ENCODE results near the gene INPP5J. TPM values are rescaled to one million over a fixed set of nuclear protein-coding genes. Genes with fewer than 3 reads are reported as not detected.

Gene INPP5J
- total and polyA plus RNA-seq, 2 of the 13 experiments (the other 11 are each of a cell fraction or from before 2014, with no cell fraction given), result 0.24 to 1.1 TPM

- TF ChIP-seq HNF1B (CRISPR knock-in tag; IDR thresholded peaks at IDR 0.05) (peak; percentile 88), NFKB2 (CRISPR knock-in tag; IDR thresholded peaks at IDR 0.05; ENCODE audit: borderline replicate concordance) (no peak), ZNF572 (CRISPR knock-in tag; IDR thresholded peaks at IDR 0.05) (no peak), KDM4B (CRISPR knock-in tag; IDR thresholded peaks at IDR 0.05) (no peak), RFXANK (CRISPR knock-in tag; IDR thresholded peaks at IDR 0.05) (no peak), TBX2 (CRISPR knock-in tag; IDR thresholded peaks at IDR 0.05; ENCODE audit: borderline replicate concordance) (peak; percentile 60; the same call in 1 of the 2 replicates), KDM6A (CRISPR knock-in tag; IDR thresholded peaks at IDR 0.05; ENCODE audit: low read depth) (no peak), ZNF781 (CRISPR knock-in tag; IDR thresholded peaks at IDR 0.05; ENCODE audit: borderline replicate concordance, not compliant biosample characterization) (no peak), SMYD3 (CRISPR knock-in tag; IDR thresholded peaks at IDR 0.05) (no peak), SETDB1 (CRISPR knock-in tag; IDR thresholded peaks at IDR 0.05; ENCODE audit: borderline replicate concordance) (no peak), ZNF543 (CRISPR knock-in tag; IDR thresholded peaks at IDR 0.05) (no peak)
- TF ChIP-seq, protein P1, sequence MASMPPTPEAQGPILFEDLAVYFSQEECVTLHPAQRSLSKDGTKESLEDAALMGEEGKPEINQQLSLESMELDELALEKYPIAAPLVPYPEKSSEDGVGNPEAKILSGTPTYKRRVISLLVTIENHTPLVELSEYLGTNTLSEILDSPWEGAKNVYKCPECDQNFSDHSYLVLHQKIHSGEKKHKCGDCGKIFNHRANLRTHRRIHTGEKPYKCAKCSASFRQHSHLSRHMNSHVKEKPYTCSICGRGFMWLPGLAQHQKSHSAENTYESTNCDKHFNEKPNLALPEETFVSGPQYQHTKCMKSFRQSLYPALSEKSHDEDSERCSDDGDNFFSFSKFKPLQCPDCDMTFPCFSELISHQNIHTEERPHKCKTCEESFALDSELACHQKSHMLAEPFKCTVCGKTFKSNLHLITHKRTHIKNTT (CRISPR knock-in tag; IDR thresholded peaks at IDR 0.05), result no peak
- TF ChIP-seq, protein P2, sequence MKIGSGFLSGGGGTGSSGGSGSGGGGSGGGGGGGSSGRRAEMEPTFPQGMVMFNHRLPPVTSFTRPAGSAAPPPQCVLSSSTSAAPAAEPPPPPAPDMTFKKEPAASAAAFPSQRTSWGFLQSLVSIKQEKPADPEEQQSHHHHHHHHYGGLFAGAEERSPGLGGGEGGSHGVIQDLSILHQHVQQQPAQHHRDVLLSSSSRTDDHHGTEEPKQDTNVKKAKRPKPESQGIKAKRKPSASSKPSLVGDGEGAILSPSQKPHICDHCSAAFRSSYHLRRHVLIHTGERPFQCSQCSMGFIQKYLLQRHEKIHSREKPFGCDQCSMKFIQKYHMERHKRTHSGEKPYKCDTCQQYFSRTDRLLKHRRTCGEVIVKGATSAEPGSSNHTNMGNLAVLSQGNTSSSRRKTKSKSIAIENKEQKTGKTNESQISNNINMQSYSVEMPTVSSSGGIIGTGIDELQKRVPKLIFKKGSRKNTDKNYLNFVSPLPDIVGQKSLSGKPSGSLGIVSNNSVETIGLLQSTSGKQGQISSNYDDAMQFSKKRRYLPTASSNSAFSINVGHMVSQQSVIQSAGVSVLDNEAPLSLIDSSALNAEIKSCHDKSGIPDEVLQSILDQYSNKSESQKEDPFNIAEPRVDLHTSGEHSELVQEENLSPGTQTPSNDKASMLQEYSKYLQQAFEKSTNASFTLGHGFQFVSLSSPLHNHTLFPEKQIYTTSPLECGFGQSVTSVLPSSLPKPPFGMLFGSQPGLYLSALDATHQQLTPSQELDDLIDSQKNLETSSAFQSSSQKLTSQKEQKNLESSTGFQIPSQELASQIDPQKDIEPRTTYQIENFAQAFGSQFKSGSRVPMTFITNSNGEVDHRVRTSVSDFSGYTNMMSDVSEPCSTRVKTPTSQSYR (CRISPR knock-in tag; IDR thresholded peaks at IDR 0.05; ENCODE audit: borderline replicate concordance), result no peak
- TF ChIP-seq, protein P3, sequence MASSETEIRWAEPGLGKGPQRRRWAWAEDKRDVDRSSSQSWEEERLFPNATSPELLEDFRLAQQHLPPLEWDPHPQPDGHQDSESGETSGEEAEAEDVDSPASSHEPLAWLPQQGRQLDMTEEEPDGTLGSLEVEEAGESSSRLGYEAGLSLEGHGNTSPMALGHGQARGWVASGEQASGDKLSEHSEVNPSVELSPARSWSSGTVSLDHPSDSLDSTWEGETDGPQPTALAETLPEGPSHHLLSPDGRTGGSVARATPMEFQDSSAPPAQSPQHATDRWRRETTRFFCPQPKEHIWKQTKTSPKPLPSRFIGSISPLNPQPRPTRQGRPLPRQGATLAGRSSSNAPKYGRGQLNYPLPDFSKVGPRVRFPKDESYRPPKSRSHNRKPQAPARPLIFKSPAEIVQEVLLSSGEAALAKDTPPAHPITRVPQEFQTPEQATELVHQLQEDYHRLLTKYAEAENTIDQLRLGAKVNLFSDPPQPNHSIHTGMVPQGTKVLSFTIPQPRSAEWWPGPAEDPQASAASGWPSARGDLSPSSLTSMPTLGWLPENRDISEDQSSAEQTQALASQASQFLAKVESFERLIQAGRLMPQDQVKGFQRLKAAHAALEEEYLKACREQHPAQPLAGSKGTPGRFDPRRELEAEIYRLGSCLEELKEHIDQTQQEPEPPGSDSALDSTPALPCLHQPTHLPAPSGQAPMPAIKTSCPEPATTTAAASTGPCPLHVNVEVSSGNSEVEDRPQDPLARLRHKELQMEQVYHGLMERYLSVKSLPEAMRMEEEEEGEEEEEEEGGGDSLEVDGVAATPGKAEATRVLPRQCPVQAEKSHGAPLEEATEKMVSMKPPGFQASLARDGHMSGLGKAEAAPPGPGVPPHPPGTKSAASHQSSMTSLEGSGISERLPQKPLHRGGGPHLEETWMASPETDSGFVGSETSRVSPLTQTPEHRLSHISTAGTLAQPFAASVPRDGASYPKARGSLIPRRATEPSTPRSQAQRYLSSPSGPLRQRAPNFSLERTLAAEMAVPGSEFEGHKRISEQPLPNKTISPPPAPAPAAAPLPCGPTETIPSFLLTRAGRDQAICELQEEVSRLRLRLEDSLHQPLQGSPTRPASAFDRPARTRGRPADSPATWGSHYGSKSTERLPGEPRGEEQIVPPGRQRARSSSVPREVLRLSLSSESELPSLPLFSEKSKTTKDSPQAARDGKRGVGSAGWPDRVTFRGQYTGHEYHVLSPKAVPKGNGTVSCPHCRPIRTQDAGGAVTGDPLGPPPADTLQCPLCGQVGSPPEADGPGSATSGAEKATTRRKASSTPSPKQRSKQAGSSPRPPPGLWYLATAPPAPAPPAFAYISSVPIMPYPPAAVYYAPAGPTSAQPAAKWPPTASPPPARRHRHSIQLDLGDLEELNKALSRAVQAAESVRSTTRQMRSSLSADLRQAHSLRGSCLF (CRISPR knock-in tag; IDR thresholded peaks at IDR 0.05; ENCODE audit: borderline replicate concordance), result no peak
Measured at GRCh38 chr22:31102441-31103081, 20.2 kb upstream of the INPP5J start (continued).
